ENCODE measurements around the gene HDAC6.

GRCh38 chrX:48794340-48794910, 7.4 kb upstream of the HDAC6 start:
- TF ChIP-seq POLR2A (IDR thresholded peaks at IDR 0.05) (no peak), CTCF (IDR thresholded peaks at IDR 0.05) (no peak)
